HG03025 (cell line): ENCODE data around the gene FIGN.

Experiments used
- ATAC-seq: cut with Tn5 transposase; IDR thresholded peaks from one replicate; pipeline ENCODE4 v1.9.1; 2021; ENCODE audit warnings: mild to moderate bottlenecking, moderate library complexity; ENCODE audit not compliant: unreplicated experiment, low FRiP score

FIGN gene

GRCh38 chr2:163735685-163736432 lies at the start of gene FIGN:
Gene FIGN, minus strand, starts transcription at chr2:163736008. Its CDS starts 1,081 bp downstream, at chr2:163734927.
- ATAC-seq, result no peak

- no peak for ATAC-seq
Measured at GRCh38 chr2:163785162-163785561, 49.4 kb upstream of the FIGN start.

- ATAC-seq, result no peak
Measured at GRCh38 chr2:163779970-163780597, 44.3 kb upstream of the FIGN start.

GRCh38 chr2:163778045-163778781 lies 42.4 kb upstream of the FIGN start:
- ATAC-seq, result no peak

- ATAC-seq, result no peak
Measured at GRCh38 chr2:163775304-163775703, 39.5 kb upstream of the FIGN start.

- ATAC-seq, result no peak
Measured at GRCh38 chr2:163774862-163775261, 39.1 kb upstream of the FIGN start.

GRCh38 chr2:163773276-163773675 lies 37.5 kb upstream of the FIGN start:
- no peak for ATAC-seq

GRCh38 chr2:163771596-163771995 lies 35.8 kb upstream of the FIGN start:
- ATAC-seq, result no peak

- ATAC-seq, result no peak
Measured at GRCh38 chr2:163768881-163769695, 33.3 kb upstream of the FIGN start.

GRCh38 chr2:163767097-163767496 lies 31.3 kb upstream of the FIGN start:
- no peak for ATAC-seq

GRCh38 chr2:163764566-163764965 lies 28.8 kb upstream of the FIGN start:
- no peak for ATAC-seq

- no peak for ATAC-seq
Measured at GRCh38 chr2:163759013-163759412, 23.2 kb upstream of the FIGN start.

- ATAC-seq, result no peak
Measured at GRCh38 chr2:163757814-163758213, 22.0 kb upstream of the FIGN start.

GRCh38 chr2:163756588-163756987 lies 20.8 kb upstream of the FIGN start:
- no peak for ATAC-seq

- no peak for ATAC-seq
Measured at GRCh38 chr2:163755366-163755765, 19.6 kb upstream of the FIGN start.

- ATAC-seq, result no peak
Measured at GRCh38 chr2:163753726-163754125, 17.9 kb upstream of the FIGN start.

- no peak for ATAC-seq
Measured at GRCh38 chr2:163752267-163752666, 16.5 kb upstream of the FIGN start.

- no peak for ATAC-seq
Measured at GRCh38 chr2:163751696-163752095, 15.9 kb upstream of the FIGN start.

- ATAC-seq, result no peak
Measured at GRCh38 chr2:163748420-163748819, 12.6 kb upstream of the FIGN start.

GRCh38 chr2:163741435-163741834 lies 5.6 kb upstream of the FIGN start:
- no peak for ATAC-seq

GRCh38 chr2:163737563-163737962 lies 1.8 kb upstream of the FIGN start:
- no peak for ATAC-seq
